ENCODE data around the gene TMEM108.
"Not testable (repeated sequence)": the region's sequence is repeated elsewhere in the genome, so short reads cannot be mapped to it uniquely, and the experiment has no call there.

TMEM108 gene

DNA sequence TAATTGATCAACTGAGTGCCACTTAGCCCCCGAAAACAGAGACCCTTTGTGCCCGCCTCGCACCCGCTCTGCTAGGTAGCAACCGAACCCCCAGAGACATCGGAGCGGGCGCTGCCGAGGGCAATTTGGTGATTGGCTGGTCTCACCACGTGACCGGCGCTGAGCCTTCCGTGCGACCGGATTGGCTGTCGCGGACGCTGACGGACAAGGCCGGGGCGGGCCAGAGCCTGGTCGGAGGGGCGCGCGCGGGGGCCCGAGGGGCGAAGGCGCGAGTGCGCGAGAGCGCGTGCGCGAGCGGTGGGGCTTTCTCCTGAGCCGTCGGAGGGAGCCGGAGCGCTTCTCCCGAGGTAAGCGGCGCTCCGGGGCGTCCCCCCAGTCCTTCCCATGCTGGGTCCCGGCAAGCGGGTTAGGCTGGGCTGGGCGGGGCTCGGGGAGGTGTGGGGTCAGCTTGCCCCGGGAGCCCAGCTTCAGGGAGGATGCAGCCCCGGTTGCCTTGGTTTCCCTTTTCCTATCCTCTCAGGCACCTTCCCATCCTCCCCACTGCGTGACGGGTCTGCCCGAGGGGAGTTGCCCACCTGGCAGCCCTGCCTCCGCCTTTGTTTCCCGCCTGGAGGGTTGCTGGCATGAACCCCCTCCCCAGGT is at the start of gene TMEM108:
Gene TMEM108, plus strand, starts transcription at position 303 of the 642 bp plus-strand sequence.
- Histone ChIP-seq H3K36me3 (ENCODE audit: control insufficient read depth, insufficient read depth, low read length) (no peaks in the 10 kb centered on the region), H3K27me3 (ENCODE audit: control insufficient read depth, insufficient read depth, low read length) (peaks cover 33% of the 10 kb centered on the region), H3K27ac (ENCODE audit: low read depth, low read length) (no peak within 1 kb of the TSS), H3K9ac (ENCODE audit: low read length) (no peak within 1 kb of the TSS), H3K4me3 (ENCODE audit: low read depth, low read length) (peak within 1 kb of the TSS; percentile 86), H3K9me3 (ENCODE audit: control insufficient read depth, insufficient read depth, low read depth, low read length) (no peaks in the 10 kb centered on the region), H3K4me1 (ENCODE audit: control insufficient read depth, insufficient read depth, low read length) (peaks cover 28% of the 10 kb centered on the region)

DNA sequence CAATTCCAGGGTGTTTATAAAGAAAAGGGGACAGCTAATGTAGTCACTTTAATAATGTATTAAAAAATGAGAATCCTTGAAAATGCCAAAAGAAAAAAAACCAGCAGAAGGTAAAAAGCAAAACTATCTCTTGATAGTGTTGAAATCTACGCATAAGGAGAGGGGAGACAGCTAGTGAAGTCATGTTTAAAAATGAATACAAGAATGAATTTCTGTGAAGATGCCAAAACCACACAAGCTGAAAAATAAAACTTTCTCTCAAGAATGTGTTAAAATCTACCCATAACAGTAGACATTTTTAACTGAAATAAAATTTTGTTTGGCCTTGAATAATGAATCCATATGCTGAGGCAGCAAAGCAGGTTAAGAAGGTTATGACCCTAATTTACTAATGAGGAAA is 42.2 kb upstream of the TMEM108 start:
- Histone ChIP-seq H3K36me3 (ENCODE audit: control insufficient read depth, insufficient read depth, low read length) (no peaks in the 10 kb centered on the region), H3K27ac (ENCODE audit: low read depth, low read length) (no peak overlapping the region), H3K9me3 (ENCODE audit: control insufficient read depth, insufficient read depth, low read depth, low read length) (no peaks in the 10 kb centered on the region), H3K4me3 (ENCODE audit: low read depth, low read length) (no peak overlapping the region), H3K4me1 (ENCODE audit: control insufficient read depth, insufficient read depth, low read length) (no peaks in the 10 kb centered on the region), H3K27me3 (ENCODE audit: control insufficient read depth, insufficient read depth, low read length) (no peaks in the 10 kb centered on the region), H3K9ac (ENCODE audit: low read length) (no peak overlapping the region)

DNA sequence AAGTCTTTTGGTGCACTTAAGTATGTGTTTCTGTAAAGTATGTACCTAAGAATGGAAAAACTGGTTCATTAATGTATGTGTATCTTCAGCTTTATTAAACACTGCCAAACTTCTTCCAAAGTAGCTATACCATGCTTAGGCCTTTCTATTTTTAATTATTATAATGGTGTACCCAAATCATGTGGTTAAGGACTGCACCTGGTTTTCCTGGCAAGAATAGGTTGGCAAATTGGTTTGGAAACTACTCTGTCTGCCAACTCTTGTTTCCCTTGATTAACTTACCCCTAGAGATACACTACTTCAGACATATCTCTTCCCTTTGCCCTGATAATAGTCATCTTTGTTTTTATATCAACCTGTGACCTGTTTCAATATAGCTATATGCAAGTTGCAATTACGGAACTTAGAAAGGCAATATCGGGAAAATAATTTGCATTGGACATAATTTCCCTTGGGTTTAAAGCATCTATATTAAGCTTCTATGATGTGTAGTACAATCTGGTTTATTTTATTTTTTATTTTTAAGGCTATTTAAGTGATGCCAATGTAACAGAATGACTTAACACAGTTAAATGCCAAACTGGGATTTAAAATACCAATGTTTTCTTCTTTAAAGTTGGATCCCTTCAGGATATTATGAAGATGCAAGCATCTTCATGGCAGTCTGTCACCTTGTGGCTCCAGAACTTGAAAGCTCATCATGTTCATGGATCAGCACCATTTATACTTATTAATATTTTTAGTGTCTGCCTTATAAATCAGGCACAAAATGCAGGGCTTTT is 40.6 kb upstream of the TMEM108 start:
- Histone ChIP-seq H3K36me3 (ENCODE audit: control insufficient read depth, insufficient read depth, low read length) (no peaks in the 10 kb centered on the region), H3K4me1 (ENCODE audit: control insufficient read depth, insufficient read depth, low read length) (no peaks in the 10 kb centered on the region), H3K4me3 (ENCODE audit: low read depth, low read length) (no peak overlapping the region), H3K27me3 (ENCODE audit: control insufficient read depth, insufficient read depth, low read length) (no peaks in the 10 kb centered on the region), H3K9me3 (ENCODE audit: control insufficient read depth, insufficient read depth, low read depth, low read length) (no peaks in the 10 kb centered on the region), H3K9ac (ENCODE audit: low read length) (no peak overlapping the region), H3K27ac (ENCODE audit: low read depth, low read length) (no peak overlapping the region)

DNA sequence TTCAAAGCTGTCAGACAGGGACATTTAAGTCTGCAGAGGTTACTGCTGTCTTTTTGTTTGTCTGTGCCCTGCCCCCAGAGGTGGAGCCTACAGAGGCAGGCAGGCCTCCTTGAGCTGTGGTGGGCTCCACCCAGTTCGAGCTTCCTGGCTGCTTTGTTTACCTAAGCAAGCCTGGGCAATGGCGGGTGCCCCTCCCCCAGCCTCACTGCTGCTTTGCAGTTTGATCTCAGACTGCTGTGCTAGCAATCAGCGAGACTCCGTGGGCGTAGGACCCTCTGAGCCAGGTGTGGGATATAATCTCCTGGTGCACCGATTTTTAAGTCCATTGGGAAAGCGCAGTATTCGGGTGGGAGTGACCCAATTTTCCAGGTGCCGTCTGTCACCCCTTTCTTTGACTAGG is 33.2 kb upstream of the TMEM108 start:
- not testable (repeated sequence) for H3K4me1 ChIP-seq (ENCODE audit: control insufficient read depth, insufficient read depth, low read length); H3K9ac ChIP-seq (ENCODE audit: low read length); H3K27me3 ChIP-seq (ENCODE audit: control insufficient read depth, insufficient read depth, low read length); H3K36me3 ChIP-seq (ENCODE audit: control insufficient read depth, insufficient read depth, low read length); H3K27ac ChIP-seq (ENCODE audit: low read depth, low read length)
- Histone ChIP-seq H3K4me3 (ENCODE audit: low read depth, low read length) (peak overlapping the region; percentile 16; the same call in 1 of the 2 replicates), H3K9me3 (ENCODE audit: control insufficient read depth, insufficient read depth, low read depth, low read length) (peaks cover 27% of the 10 kb centered on the region)

DNA sequence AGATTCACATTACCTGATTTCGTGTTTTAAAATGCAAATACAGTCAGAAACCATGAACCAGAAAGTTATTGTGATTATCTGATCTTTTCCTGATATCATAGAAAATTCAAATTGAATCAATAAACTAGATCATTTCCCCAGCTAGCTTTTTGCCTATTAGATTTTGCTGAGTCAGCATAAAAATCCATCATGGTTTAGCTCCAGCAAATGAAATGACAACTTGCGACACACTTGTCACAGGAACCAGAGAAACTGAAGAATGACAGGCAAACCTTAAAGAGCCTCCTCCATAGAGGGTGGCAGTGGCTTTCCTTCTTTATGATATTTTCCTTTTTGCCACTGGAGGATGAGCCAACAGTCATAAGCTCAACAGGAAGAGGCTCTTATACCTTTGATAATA is 30.6 kb upstream of the TMEM108 start:
- H3K27me3 ChIP-seq (ENCODE audit: control insufficient read depth, insufficient read depth, low read length) = no peaks in the 10 kb centered on the region
- peaks cover 45% of the 10 kb centered on the region for H3K9me3 ChIP-seq (ENCODE audit: control insufficient read depth, insufficient read depth, low read depth, low read length)
- no peaks in the 10 kb centered on the region for H3K4me1 ChIP-seq (ENCODE audit: control insufficient read depth, insufficient read depth, low read length)
- no peak overlapping the region for H3K9ac ChIP-seq (ENCODE audit: low read length)
- H3K4me3 ChIP-seq (ENCODE audit: low read depth, low read length) = no peak overlapping the region
- no peaks in the 10 kb centered on the region for H3K36me3 ChIP-seq (ENCODE audit: control insufficient read depth, insufficient read depth, low read length)
- H3K27ac ChIP-seq (ENCODE audit: low read depth, low read length) = no peak overlapping the region

DNA sequence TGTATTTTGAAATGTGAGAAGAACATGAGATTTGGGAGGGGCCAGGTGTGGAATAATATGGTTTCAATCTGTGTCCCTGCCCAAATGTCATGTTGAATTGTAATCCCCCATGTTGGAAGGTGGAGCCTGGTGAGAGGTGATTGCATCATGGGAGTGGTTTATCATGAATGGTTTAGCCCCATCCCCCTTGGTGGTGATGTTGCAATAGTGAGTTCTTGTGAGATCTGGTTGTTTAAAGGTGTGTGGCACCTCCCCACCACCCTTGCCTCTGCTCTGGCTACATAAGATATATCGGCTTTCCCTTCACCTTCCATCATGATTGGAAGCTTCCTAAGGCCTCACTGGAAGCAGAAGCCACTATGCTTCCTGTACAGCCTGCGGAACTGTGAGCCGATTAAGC is 23.9 kb upstream of the TMEM108 start:
- Histone ChIP-seq H3K27ac (ENCODE audit: low read depth, low read length) (no peak overlapping the region), H3K4me1 (ENCODE audit: control insufficient read depth, insufficient read depth, low read length) (no peaks in the 10 kb centered on the region), H3K9me3 (ENCODE audit: control insufficient read depth, insufficient read depth, low read depth, low read length) (peaks cover 26% of the 10 kb centered on the region), H3K4me3 (ENCODE audit: low read depth, low read length) (no peak overlapping the region), H3K9ac (ENCODE audit: low read length) (no peak overlapping the region), H3K27me3 (ENCODE audit: control insufficient read depth, insufficient read depth, low read length) (no peaks in the 10 kb centered on the region), H3K36me3 (ENCODE audit: control insufficient read depth, insufficient read depth, low read length) (no peaks in the 10 kb centered on the region)

DNA sequence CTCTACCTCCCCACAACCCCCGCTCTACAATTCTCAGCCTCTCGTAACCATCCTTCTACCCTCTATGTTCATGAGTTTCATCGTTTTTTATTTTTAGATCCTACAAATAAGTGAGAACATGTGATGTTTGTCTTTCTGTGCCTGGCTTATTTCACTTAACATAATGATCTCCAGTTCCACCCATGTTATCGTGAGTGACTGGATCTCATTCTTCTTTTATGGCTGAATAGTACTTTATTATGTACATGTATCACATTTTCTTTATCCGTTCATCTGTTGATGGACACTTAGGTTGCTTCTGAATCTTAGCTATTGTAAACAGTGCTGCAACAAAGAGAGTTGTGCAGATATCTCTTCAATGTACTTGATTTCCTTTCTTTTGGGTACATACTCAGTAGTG is 22.6 kb upstream of the TMEM108 start:
- not testable (repeated sequence) for H3K9ac ChIP-seq (ENCODE audit: low read length); H3K27ac ChIP-seq (ENCODE audit: low read depth, low read length); H3K4me3 ChIP-seq (ENCODE audit: low read depth, low read length); H3K27me3 ChIP-seq (ENCODE audit: control insufficient read depth, insufficient read depth, low read length); H3K4me1 ChIP-seq (ENCODE audit: control insufficient read depth, insufficient read depth, low read length); H3K36me3 ChIP-seq (ENCODE audit: control insufficient read depth, insufficient read depth, low read length)
- H3K9me3 ChIP-seq (ENCODE audit: control insufficient read depth, insufficient read depth, low read depth, low read length) = peaks cover 24% of the 10 kb centered on the region

DNA sequence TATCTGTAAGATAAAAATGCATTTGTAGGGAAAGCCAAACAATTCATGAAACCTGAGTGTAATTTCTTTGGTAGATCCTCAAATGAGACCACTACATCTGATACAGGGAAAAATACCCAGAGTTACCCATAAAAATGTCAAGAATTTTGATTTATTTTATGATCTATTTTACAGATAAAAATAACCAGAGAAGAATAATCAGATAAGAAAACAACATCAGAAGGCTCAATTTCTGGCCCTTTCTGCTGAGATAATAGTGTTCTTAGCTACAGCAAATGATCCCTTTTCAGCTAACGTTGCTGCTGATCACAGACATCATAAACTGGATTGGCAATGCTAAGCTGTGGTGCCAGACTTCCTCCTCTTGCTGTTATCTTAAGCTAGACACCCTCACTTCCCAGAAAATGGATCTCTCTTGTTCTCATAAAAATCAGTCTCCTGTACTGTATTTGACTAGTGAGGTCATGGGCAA is 21.3 kb upstream of the TMEM108 start:
- H3K4me3 ChIP-seq (ENCODE audit: low read depth, low read length) = no peak overlapping the region
- no peaks in the 10 kb centered on the region for H3K27me3 ChIP-seq (ENCODE audit: control insufficient read depth, insufficient read depth, low read length)
- no peaks in the 10 kb centered on the region for H3K4me1 ChIP-seq (ENCODE audit: control insufficient read depth, insufficient read depth, low read length)
- H3K9ac ChIP-seq (ENCODE audit: low read length) = no peak overlapping the region
- no peak overlapping the region for H3K27ac ChIP-seq (ENCODE audit: low read depth, low read length)
- H3K9me3 ChIP-seq (ENCODE audit: control insufficient read depth, insufficient read depth, low read depth, low read length) = peaks cover 12% of the 10 kb centered on the region
- H3K36me3 ChIP-seq (ENCODE audit: control insufficient read depth, insufficient read depth, low read length) = no peaks in the 10 kb centered on the region

DNA sequence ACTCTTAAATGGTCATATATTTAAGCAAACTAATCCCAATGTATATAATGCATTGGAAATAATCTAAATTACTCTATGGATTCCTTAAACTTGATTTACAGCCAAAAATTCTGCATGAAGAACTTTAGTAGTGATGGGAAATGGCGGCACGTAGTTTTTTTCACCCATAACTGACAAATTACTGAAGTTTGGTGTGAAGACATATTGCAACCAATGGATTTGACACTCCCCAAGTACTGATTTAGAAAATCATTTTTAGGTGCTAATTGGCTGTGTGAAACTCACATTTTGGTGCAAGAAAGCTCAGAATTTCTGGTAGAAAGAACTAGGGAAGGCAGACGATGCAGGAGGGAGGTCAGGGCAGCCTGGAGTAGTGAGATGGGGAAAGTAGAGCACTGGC is 19.3 kb upstream of the TMEM108 start:
- Histone ChIP-seq H3K27ac (ENCODE audit: low read depth, low read length) (no peak overlapping the region), H3K4me3 (ENCODE audit: low read depth, low read length) (no peak overlapping the region), H3K27me3 (ENCODE audit: control insufficient read depth, insufficient read depth, low read length) (no peaks in the 10 kb centered on the region), H3K36me3 (ENCODE audit: control insufficient read depth, insufficient read depth, low read length) (no peaks in the 10 kb centered on the region), H3K9ac (ENCODE audit: low read length) (no peak overlapping the region), H3K4me1 (ENCODE audit: control insufficient read depth, insufficient read depth, low read length) (no peaks in the 10 kb centered on the region), H3K9me3 (ENCODE audit: control insufficient read depth, insufficient read depth, low read depth, low read length) (peaks cover 2% of the 10 kb centered on the region; the same call in 1 of the 2 replicates)

DNA sequence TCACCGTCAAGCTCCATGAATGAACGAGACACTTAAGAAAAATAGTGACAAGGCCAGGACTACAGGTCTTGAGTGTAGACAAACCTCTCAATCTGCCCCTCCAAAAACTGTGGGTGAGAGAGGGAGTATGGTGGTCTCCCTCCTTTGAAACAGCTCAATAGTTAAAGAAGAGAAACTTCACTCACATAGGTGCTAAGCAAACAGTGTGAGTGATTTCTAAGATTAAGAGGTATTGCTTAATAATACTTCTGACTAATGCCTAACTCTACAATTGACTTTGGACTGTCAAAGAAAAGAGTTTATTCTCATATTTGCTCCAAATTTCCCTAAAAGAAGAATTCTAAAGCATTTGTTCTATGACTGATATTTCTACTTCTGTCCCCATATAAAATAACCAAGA is 17.0 kb upstream of the TMEM108 start:
- Histone ChIP-seq H3K4me3 (ENCODE audit: low read depth, low read length) (no peak overlapping the region), H3K36me3 (ENCODE audit: control insufficient read depth, insufficient read depth, low read length) (no peaks in the 10 kb centered on the region), H3K27me3 (ENCODE audit: control insufficient read depth, insufficient read depth, low read length) (no peaks in the 10 kb centered on the region), H3K27ac (ENCODE audit: low read depth, low read length) (no peak overlapping the region), H3K9me3 (ENCODE audit: control insufficient read depth, insufficient read depth, low read depth, low read length) (no peaks in the 10 kb centered on the region), H3K9ac (ENCODE audit: low read length) (no peak overlapping the region), H3K4me1 (ENCODE audit: control insufficient read depth, insufficient read depth, low read length) (no peaks in the 10 kb centered on the region)

DNA sequence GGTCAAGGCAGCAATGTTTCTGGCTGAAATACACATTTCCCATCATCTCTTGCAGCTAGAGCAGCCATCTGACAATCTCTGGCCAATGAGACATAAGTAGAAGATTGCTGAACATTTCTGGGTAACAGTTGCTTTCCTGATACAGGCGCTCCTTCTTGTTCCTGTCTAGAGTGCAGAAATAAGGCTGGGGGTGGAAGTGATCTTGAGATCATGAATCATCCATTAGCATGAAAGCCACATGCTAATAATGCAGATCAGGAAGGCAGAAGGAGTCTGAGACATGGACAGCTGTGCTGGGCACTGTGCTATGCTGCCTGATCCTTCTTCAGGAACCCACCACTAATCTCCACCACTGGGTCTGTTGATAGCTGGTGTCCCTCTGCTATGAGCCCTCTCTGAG is 14.8 kb upstream of the TMEM108 start:
- Histone ChIP-seq H3K9me3 (ENCODE audit: control insufficient read depth, insufficient read depth, low read depth, low read length) (no peaks in the 10 kb centered on the region), H3K27me3 (ENCODE audit: control insufficient read depth, insufficient read depth, low read length) (no peaks in the 10 kb centered on the region), H3K36me3 (ENCODE audit: control insufficient read depth, insufficient read depth, low read length) (no peaks in the 10 kb centered on the region), H3K4me1 (ENCODE audit: control insufficient read depth, insufficient read depth, low read length) (no peaks in the 10 kb centered on the region), H3K27ac (ENCODE audit: low read depth, low read length) (no peak overlapping the region), H3K9ac (ENCODE audit: low read length) (no peak overlapping the region), H3K4me3 (ENCODE audit: low read depth, low read length) (no peak overlapping the region)

All from HUES6 (cell line).